ENCODE data around the gene CDH3.

- TF ChIP-seq CTCF (conservative IDR thresholded peaks at IDR 0.05 in 1 of 2, IDR thresholded peaks at IDR 0.05 in 1 of 2; ENCODE audit: low read depth in 1 of 2, low read length in 2 of 2) (no peak), EZH2 (IDR thresholded peaks at IDR 0.05; ENCODE audit: low read length, missing control alignments) (no peak)
Measured at GRCh38 chr16:68642436-68643101, 2.5 kb upstream of the CDH3 start.
